AG10803 (cell line): ENCODE measurements around the gene PCP4L1.

Source experiments
- DNase-seq: peaks from one replicate; pipeline ENCODE4 v3.0.0; 2010; ENCODE audit warnings: low read depth
- H3K4me3 ChIP-seq: 2 replicates; pipeline ENCODE4 v1.5.1; 2011; ENCODE audit warnings: mild to moderate bottlenecking, low read length, control low read depth
- CTCF ChIP-seq: conservative IDR thresholded peaks from 2 replicates; pipeline ENCODE4 v1.5.1; 2011; ENCODE audit warnings: mild to moderate bottlenecking, low read length, control low read depth, inconsistent platforms

PCP4L1 gene

GRCh38 chr1:161258439-161259344 is at the start of gene PCP4L1:
TSS of gene PCP4L1 (plus strand) at chr1:161258745. CDS start at chr1:161258975, 230 bp downstream.
- DNase-seq = peak; percentile 29
- no peak for TF ChIP-seq CTCF
- peak within 1 kb of the TSS; percentile 43 for H3K4me3 ChIP-seq

- peak; percentile 92 for TF ChIP-seq CTCF
- no peak overlapping the region for H3K4me3 ChIP-seq
- peak; percentile 63 for DNase-seq
Observed at GRCh38 chr1:161209790-161210409, 48.6 kb upstream of the PCP4L1 start.

- no peak overlapping the region for H3K4me3 ChIP-seq
- no peak for DNase-seq
- no peak for TF ChIP-seq CTCF
Observed at GRCh38 chr1:161214369-161214768, 44.2 kb upstream of the PCP4L1 start.

GRCh38 chr1:161215076-161215475 is 43.5 kb upstream of the PCP4L1 start, which contains the start of gene FCER1G:
TSS of gene FCER1G (plus strand) at chr1:161215295. CDS start at chr1:161215322, 27 bp downstream.
- TF ChIP-seq CTCF = no peak
- H3K4me3 ChIP-seq = no peak within 1 kb of the TSS
- no peak for DNase-seq

- no peak for TF ChIP-seq CTCF
- peak; percentile 69 for DNase-seq
- H3K4me3 ChIP-seq = no peak overlapping the region
Observed at GRCh38 chr1:161216945-161217712, 41.4 kb upstream of the PCP4L1 start.

GRCh38 chr1:161217831-161218230 is 40.7 kb upstream of the PCP4L1 start:
- H3K4me3 ChIP-seq = no peak overlapping the region

More at GRCh38 chr1:161217831-161218230, 40.7 kb upstream of the PCP4L1 start:
- TF ChIP-seq CTCF = no peak
- no peak for DNase-seq
